Measurements from ENCODE around the gene RELN.

DNA sequence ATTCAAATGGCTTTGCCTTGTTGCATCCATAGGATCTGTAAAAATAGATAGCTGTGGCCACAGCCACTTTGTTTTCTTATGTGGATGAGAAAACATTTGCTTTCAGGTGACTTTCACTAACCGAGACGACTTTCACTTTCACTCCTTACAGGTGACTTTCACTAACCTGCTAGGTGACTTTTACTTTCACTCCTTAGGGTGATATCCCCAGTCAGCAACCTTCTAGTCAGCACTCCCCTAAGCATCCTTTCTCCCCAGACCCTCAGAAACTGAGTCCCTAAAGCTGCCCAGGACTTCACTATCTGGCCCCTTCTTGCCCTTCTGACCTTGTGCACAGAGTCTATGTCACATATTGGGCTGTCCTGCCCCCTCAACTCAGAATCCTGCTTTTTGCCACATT, 177.5 kb downstream of the RELN start:
- TF ChIP-seq, protein P1, sequence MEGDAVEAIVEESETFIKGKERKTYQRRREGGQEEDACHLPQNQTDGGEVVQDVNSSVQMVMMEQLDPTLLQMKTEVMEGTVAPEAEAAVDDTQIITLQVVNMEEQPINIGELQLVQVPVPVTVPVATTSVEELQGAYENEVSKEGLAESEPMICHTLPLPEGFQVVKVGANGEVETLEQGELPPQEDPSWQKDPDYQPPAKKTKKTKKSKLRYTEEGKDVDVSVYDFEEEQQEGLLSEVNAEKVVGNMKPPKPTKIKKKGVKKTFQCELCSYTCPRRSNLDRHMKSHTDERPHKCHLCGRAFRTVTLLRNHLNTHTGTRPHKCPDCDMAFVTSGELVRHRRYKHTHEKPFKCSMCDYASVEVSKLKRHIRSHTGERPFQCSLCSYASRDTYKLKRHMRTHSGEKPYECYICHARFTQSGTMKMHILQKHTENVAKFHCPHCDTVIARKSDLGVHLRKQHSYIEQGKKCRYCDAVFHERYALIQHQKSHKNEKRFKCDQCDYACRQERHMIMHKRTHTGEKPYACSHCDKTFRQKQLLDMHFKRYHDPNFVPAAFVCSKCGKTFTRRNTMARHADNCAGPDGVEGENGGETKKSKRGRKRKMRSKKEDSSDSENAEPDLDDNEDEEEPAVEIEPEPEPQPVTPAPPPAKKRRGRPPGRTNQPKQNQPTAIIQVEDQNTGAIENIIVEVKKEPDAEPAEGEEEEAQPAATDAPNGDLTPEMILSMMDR (IDR thresholded peaks at IDR 0.05) = no peak
- no peak for TF ChIP-seq POLR2A (IDR thresholded peaks at IDR 0.05)

All from heart left ventricle (tissue), 13 donors.